ENCODE measurements around the gene B3GALT5.

The B3GALT5 gene

GRCh38 chr21:39707316-39707715 is 94.6 kb downstream of the B3GALT5 start:
- no peak for DNase-seq (ENCODE audit: low read depth, low spot score)
- no peak for TF ChIP-seq CTCF (IDR thresholded peaks at IDR 0.05; ENCODE audit: low read depth, low read length)
- H3K4me3 ChIP-seq (ENCODE audit: low read depth, low read length), result no peak overlapping the region
- in situ Hi-C loops (cut with HindIII; ENCODE audit: low sequenced_read_pairs), result no loop called here

DNA sequence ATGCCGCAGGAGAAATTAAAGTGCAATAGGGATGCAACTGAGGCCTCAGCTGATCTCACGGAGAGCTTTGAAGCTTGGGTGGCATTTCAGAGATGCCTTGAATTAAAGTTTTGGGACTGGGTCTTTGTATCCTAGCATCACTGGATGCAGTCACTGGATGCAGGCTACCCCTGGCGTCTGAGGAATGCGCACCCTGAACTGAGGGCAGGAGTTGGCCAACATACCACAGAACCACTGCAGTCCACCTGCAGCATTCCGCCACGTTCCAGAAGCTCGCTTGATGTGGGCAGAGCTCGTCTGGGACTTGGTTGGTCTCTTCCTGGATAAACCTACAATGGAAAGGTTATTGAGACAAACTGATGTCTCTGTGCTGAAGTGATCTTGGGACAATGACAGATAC is 98.1 kb downstream of the B3GALT5 start:
- no peak for DNase-seq (ENCODE audit: low read depth, low spot score)
- TF ChIP-seq CTCF (IDR thresholded peaks at IDR 0.05; ENCODE audit: low read depth, low read length), result no peak
- in situ Hi-C loops (cut with HindIII; ENCODE audit: low sequenced_read_pairs), result no loop called here
- no peak overlapping the region for H3K4me3 ChIP-seq (ENCODE audit: low read depth, low read length)

DNA sequence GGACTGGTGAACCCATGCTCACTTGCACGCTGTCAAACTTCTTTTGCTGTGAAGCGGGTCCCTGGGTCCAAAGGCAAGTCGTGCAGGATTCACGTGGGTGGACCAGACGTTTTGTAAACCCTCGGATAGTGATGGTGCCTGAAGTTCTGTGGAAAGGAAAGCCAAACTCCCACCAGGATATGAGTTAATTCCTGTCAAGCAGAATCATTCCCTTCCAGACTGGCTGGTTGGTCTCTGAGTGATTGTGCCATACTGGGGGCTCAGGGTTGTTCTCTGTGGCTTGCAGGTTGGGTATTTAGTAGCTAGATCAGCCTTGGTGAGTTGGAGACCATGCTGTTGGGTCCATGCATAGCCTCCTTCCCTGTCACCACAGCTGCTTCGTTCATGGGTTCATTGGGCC is 99.5 kb downstream of the B3GALT5 start:
- in situ Hi-C loops (cut with HindIII; ENCODE audit: low sequenced_read_pairs), result no loop called here
- DNase-seq (ENCODE audit: low read depth, low spot score), result no peak

DNA sequence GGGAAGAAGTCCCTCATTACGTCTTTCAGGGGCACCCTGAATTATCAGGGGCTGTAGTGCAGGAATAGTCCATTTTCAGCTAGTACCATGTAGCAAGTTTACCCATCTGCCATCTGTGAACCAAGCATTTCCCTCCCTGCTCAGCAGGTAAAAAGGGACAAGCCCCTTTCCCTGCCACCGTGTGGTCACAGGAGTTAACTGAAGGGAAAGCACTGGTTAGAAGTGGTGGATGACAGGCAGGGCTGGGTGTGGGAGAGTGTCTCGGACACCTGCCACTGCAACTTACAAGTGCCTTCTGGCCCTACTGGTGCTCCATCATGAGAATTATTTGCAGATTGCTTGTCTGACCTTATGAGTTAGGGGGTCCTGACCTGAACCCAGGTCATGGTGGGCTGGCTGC is 100.2 kb downstream of the B3GALT5 start:
- TF ChIP-seq CTCF (IDR thresholded peaks at IDR 0.05; ENCODE audit: low read depth, low read length), result no peak
- no peak for DNase-seq (ENCODE audit: low read depth, low spot score)
- in situ Hi-C loops (cut with HindIII; ENCODE audit: low sequenced_read_pairs), result no loop called here
- H3K4me3 ChIP-seq (ENCODE audit: low read depth, low read length), result no peak overlapping the region

More for the DNA sequence above, 99.5 kb downstream of the B3GALT5 start:
- no peak for TF ChIP-seq CTCF (IDR thresholded peaks at IDR 0.05; ENCODE audit: low read depth, low read length)
- no peak overlapping the region for H3K4me3 ChIP-seq (ENCODE audit: low read depth, low read length)

DNA sequence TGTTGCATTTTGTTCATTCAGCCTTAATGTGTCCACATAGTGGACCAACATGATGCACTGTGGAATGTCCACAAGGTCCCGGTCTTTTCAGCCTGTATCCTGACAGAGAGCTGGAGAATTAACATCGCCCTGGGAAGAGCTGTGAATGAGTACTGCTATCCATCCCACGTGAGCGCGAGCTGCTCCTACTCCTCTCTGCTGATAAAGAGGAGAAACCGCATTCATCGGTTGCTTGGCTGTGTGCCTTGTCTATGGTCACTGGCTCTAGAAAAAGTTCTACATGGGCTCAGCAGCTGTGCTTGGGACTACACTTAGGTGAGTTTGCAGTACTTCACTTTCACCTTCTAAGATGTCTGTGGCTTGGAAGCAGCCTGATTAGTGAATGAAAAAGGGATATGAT is 101.2 kb downstream of the B3GALT5 start:
- no peak for DNase-seq (ENCODE audit: low read depth, low spot score)
- no peak for TF ChIP-seq CTCF (IDR thresholded peaks at IDR 0.05; ENCODE audit: low read depth, low read length)
- H3K4me3 ChIP-seq (ENCODE audit: low read depth, low read length), result no peak overlapping the region
- in situ Hi-C loops (cut with HindIII; ENCODE audit: low sequenced_read_pairs), result no loop called here

- no peak for DNase-seq (ENCODE audit: low read depth, low spot score)
- H3K4me3 ChIP-seq (ENCODE audit: low read depth, low read length), result no peak overlapping the region
- in situ Hi-C loops (cut with HindIII; ENCODE audit: low sequenced_read_pairs), result no loop called here
- no peak for TF ChIP-seq CTCF (IDR thresholded peaks at IDR 0.05; ENCODE audit: low read depth, low read length)
These were observed 101.6 kb downstream of the B3GALT5 start for GRCh38 chr21:39714331-39714730.

DNA sequence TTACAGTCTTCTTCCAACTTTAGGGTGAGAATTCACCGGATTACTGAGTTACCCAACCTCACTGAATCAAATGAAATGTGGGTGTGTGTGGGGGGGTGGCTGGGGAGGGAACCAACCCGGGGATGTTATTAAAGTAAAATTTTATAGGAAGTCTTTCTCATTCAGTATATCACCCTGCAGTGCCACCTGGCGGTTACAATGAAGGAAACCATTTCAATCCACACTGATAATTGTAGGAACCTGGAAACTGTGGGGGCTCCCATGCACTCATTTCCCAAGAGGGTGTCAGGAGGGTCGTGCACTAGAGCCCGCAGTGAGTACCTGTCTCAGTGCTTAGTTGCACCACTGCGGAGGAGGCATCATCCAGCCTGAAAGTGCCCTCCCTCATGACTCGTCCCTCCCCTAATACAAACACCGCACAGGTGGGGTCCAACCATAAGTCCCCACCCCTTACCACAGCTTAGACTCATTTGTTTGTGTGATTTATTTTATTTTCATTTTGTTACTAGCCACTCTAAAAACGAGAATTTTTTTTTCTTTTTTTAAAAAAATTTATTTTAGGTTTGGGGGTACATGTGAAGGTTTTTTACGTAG is 103.2 kb downstream of the B3GALT5 start:
- no peak overlapping the region for H3K4me3 ChIP-seq (ENCODE audit: low read depth, low read length)
- TF ChIP-seq CTCF (IDR thresholded peaks at IDR 0.05; ENCODE audit: low read depth, low read length), result peak; percentile 61
- in situ Hi-C loops (cut with HindIII; ENCODE audit: low sequenced_read_pairs), result no loop called here
- DNase-seq (ENCODE audit: low read depth, low spot score), result peak; percentile 46

Measured in astrocyte of the spinal cord (primary cell).